DOHH2 (cell line): Measurements from ENCODE around the gene SLC7A6.
"Not testable (repeated sequence)": the region's sequence is repeated elsewhere in the genome, so short reads cannot be mapped to it uniquely, and the experiment has no call there.

Source experiments
- H3F3A ChIP-seq: fragments of 200-600 bp; sonication (generic), shearing (Covaris generic); 2 replicates; pipeline ENCODE4 v1.6.0; 2016; ENCODE audit warnings: antibody characterized with exemption, mild to moderate bottlenecking; ENCODE audit not compliant: control insufficient read depth, insufficient read depth
- H3K27ac ChIP-seq: fragments of 200-600 bp; sonication (generic); 2 replicates; pipeline ENCODE4 v1.5.1; 2014; ENCODE audit warnings: low read depth, mild to moderate bottlenecking, low read length, moderate library complexity
- H3K27me3 ChIP-seq: fragments of 200-600 bp; sonication (generic); 2 replicates; pipeline ENCODE4 v1.6.1; 2014; ENCODE audit warnings: mild to moderate bottlenecking, low read length, mixed read lengths; ENCODE audit not compliant: control insufficient read depth
- H3K36me3 ChIP-seq: fragments of 200-600 bp; sonication (generic); 2 replicates; pipeline ENCODE4 v1.6.1; 2014; ENCODE audit warnings: mild to moderate bottlenecking, low read length, moderate library complexity, mixed read lengths; ENCODE audit not compliant: control insufficient read depth
- H3K4me1 ChIP-seq: fragments of 200-600 bp; sonication (generic); 2 replicates; pipeline ENCODE4 v1.6.1; 2014; ENCODE audit warnings: mild to moderate bottlenecking, low read length, mixed read lengths; ENCODE audit not compliant: control insufficient read depth
- H3K4me2 ChIP-seq: fragments of 200-600 bp; sonication (generic); 2 replicates; pipeline ENCODE4 v1.6.0; 2014; ENCODE audit warnings: mild to moderate bottlenecking, low read length, moderate library complexity
- H3K4me3 ChIP-seq: fragments of 200-600 bp; sonication (generic); 2 replicates; pipeline ENCODE4 v1.5.1; 2014; ENCODE audit warnings: mild to moderate bottlenecking, low read length, mixed read lengths
- H3K79me2 ChIP-seq: fragments of 200-600 bp; sonication (generic); 2 replicates; pipeline ENCODE4 v1.6.1; 2014; ENCODE audit warnings: mild to moderate bottlenecking, low read length, mixed read lengths; ENCODE audit not compliant: control insufficient read depth
- H3K9me2 ChIP-seq: fragments of 200-600 bp; sonication (generic); replicated peaks from 2 replicates; pipeline ENCODE4 v1.6.1; 2014; ENCODE audit warnings: mild to moderate bottlenecking, low read length, mixed read lengths; ENCODE audit not compliant: control insufficient read depth
- H3K9me3 ChIP-seq: fragments of 200-600 bp; sonication (generic); 2 replicates; pipeline ENCODE4 v1.6.1; 2014; ENCODE audit warnings: antibody characterized with exemption, low read length, mixed read lengths; ENCODE audit not compliant: control insufficient read depth, insufficient read depth
- H4K20me1 ChIP-seq: fragments of 200-600 bp; sonication (generic); 2 replicates; pipeline ENCODE4 v1.6.0; 2014; ENCODE audit warnings: low read depth, mild to moderate bottlenecking, antibody characterized with exemption, low read length, moderate library complexity; ENCODE audit not compliant: control insufficient read depth, insufficient read depth
- CTCF ChIP-seq: fragments of 200-600 bp; sonication (generic); IDR thresholded peaks from one replicate; pipeline ENCODE4 v1.5.1; 2014; ENCODE audit warnings: antibody characterized with exemption, mild to moderate bottlenecking, low read depth, low read length; ENCODE audit not compliant: poor library complexity, severe bottlenecking
- EZH2phosphoT487 ChIP-seq: fragments of 200-600 bp; sonication (generic); IDR thresholded peaks from 2 replicates; pipeline ENCODE4 v1.6.1; 2017; ENCODE audit warnings: borderline replicate concordance, mild to moderate bottlenecking, antibody characterized with exemption, low read length, moderate library complexity, mixed read lengths

Gene SLC7A6

DNA sequence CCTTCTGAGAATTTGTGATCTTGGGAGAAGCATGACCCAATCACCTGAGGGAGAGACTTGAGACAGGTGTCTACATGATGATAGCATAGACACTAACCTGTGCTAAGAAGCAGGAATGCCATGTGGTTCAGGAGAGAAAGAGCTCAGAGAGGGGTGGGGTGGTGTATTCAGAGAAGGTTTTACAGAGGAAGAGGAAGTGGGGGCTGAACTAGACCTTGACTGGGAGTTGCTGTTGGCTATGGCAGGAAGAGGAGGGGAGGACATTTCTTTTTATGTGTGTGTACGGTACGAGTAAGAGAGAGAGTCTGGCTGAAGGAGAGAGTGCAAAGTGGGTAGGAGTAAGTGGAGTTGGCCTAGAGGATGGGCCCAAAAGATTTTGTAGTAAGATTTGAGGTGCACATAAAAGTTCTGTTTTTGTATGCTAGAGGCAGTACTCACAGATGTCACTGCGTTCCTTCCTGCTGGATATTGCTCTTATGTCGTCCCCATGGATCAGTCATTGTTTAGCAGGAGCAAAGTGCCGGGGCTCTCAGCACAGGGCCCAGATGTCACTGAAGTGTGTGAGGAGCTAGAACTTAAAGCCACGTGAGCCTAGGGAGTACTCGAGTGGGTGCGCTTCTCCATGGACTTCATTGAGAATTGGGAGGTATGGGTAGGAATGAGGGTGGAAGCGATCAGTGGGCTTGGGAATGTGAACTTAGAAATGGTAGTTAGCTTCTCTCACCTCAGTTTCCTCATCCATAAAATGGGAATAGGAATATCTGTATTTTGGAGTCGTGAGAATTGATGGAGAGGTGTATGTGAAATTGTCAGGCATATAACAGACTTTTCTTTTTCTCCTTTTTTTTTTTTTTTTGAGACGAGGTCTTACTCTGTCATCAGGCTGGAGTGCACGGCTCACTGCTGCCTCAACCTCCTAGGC, 22.1 kb downstream of the SLC7A6 start:
- Histone ChIP-seq H3K27me3 (no peaks in the 10 kb centered on the region), H3K9me2 (no peaks in the 10 kb centered on the region), H3K4me1 (peaks cover 79% of the 10 kb centered on the region), H3K27ac (peak overlapping the region; percentile 93), H4K20me1 (no peaks in the 10 kb centered on the region), H3K4me3 (peak overlapping the region; percentile 62), H3F3A (peaks cover 26% of the 10 kb centered on the region), H3K79me2 (peaks cover 62% of the 10 kb centered on the region), H3K4me2 (peak overlapping the region; percentile 82), H3K9me3 (no peaks in the 10 kb centered on the region), H3K36me3 (peaks cover 90% of the 10 kb centered on the region)
- TF ChIP-seq EZH2phosphoT487 (no peak), CTCF (no peak)

DNA sequence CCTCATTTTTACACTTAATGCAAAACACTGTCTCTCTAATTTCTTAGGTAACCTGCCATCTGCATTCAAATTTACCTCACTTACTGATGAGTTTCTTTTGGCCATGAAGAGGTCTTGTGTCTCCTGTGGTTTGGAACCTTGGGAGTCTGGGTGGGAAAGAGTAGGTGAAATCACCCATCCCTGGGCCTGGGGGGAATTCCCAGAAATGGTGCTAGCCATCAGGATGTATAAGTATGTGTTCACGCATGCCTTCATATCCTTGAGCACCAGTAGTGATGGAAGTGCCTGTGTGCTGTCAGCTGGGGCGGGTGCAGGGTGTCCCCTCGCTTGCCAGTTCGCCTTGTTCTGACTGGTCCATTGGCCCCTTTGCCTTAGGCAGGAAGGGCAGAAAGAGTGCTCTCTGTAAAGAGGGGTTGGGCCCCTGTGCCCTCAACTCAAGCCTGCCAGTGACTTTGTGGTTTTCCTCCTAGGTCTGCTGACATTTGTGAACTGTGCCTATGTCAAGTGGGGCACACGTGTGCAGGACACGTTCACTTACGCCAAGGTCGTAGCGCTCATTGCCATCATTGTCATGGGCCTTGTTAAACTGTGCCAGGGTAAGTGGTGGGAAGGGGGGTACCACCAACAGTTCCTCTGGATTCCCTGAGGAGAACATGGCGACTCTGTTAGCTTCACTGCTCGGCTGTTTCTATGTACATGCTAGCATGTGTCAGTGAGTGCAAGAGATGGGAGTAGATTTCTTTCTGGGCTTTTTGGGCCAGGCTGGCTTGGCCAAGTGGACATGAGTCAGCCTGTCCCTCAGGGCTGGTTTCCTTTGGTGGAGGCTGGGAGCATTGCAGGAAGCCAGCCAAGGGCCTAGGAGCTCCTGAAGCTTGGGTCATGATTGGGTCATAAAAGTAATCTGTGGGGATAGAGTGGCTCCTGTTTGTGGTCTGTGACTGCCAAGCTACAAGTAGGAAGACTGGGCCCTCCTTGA, 23.2 kb downstream of the SLC7A6 start:
- Histone ChIP-seq H3K36me3 (peaks cover 88% of the 10 kb centered on the region), H3F3A (peaks cover 26% of the 10 kb centered on the region), H4K20me1 (no peaks in the 10 kb centered on the region), H3K9me2 (no peaks in the 10 kb centered on the region), H3K27me3 (no peaks in the 10 kb centered on the region), H3K4me1 (peaks cover 67% of the 10 kb centered on the region), H3K79me2 (peaks cover 51% of the 10 kb centered on the region), H3K9me3 (no peaks in the 10 kb centered on the region), H3K4me3 (no peak overlapping the region), H3K27ac (no peak overlapping the region), H3K4me2 (0 out of 2 replicates have a peak overlapping the region, but pooled peaks have one; percentile 82)
- no peak for TF ChIP-seq EZH2phosphoT487
- no peak for TF ChIP-seq CTCF

- H3F3A ChIP-seq = peaks cover 21% of the 10 kb centered on the region
- H3K9me3 ChIP-seq = no peaks in the 10 kb centered on the region
- H4K20me1 ChIP-seq = no peaks in the 10 kb centered on the region
- H3K36me3 ChIP-seq = peaks cover 86% of the 10 kb centered on the region
- no peaks in the 10 kb centered on the region for H3K27me3 ChIP-seq
- H3K27ac ChIP-seq = no peak overlapping the region
- no peaks in the 10 kb centered on the region for H3K9me2 ChIP-seq
- H3K4me2 ChIP-seq = no peak overlapping the region
- peaks cover 60% of the 10 kb centered on the region for H3K4me1 ChIP-seq
- H3K4me3 ChIP-seq = no peak overlapping the region
- TF ChIP-seq EZH2phosphoT487 (no peak), CTCF (no peak)
- peaks cover 45% of the 10 kb centered on the region for H3K79me2 ChIP-seq
Measured at GRCh38 chr16:68288252-68288650, 23.9 kb downstream of the SLC7A6 start.

GRCh38 chr16:68288796-68289195, 24.5 kb downstream of the SLC7A6 start:
- H3K27ac ChIP-seq = 0 out of 2 replicates have a peak overlapping the region, but pooled peaks have one; percentile 2
- H3F3A ChIP-seq = peaks cover 15% of the 10 kb centered on the region
- not testable (repeated sequence) for H3K9me3 ChIP-seq, H3K9me2 ChIP-seq, H4K20me1 ChIP-seq, H3K27me3 ChIP-seq, H3K4me3 ChIP-seq, H3K4me2 ChIP-seq
- peaks cover 42% of the 10 kb centered on the region for H3K79me2 ChIP-seq
- peaks cover 55% of the 10 kb centered on the region for H3K4me1 ChIP-seq
- H3K36me3 ChIP-seq = peaks cover 86% of the 10 kb centered on the region
